Kidney (tissue), 14 donors: Measurements from ENCODE around the gene IGSF8. TPM values are rescaled to one million over a fixed set of nuclear protein-coding genes. Genes with fewer than 3 reads are reported as not detected.

ENCODE experiments used
- DNase-seq, 5 donors: peaks; one replicate each; pipeline ENCODE4 v3.0.0-alpha.2; 2013 to 2020
- FAIRE-seq: peaks from 2 replicates; lab custom pipeline; 2012; peaks lifted over from hg19 to GRCh38; lab: Jason Lieb, UNC
- H3K27ac ChIP-seq, 2 donors: one replicate each; pipeline ENCODE4 v1.7.0; 2013; ENCODE audit warnings: low read depth in 2 of 2, low read length in 2 of 2, inconsistent platforms in 1 of 2
- H3K27me3 ChIP-seq: one replicate; pipeline ENCODE4 v1.7.1; 2013; ENCODE audit warnings: low read length, inconsistent platforms; ENCODE audit not compliant: control insufficient read depth, insufficient read depth
- H3K36me3 ChIP-seq, 3 donors: one replicate each; pipeline versions ENCODE4 v1.7.0 to v1.7.1; 2013; ENCODE audit warnings: low read length in 3 of 3, control low read depth in 1 of 3, inconsistent platforms in 1 of 3; ENCODE audit not compliant: insufficient read depth in 3 of 3, control insufficient read depth in 2 of 3
- H3K4me1 ChIP-seq, 3 donors: one replicate each; pipeline versions ENCODE4 v1.7.0 to v1.7.1; 2013; ENCODE audit warnings: low read length in 3 of 3, inconsistent platforms in 1 of 3, low read depth in 1 of 3; ENCODE audit not compliant: control insufficient read depth in 2 of 3, insufficient read depth in 2 of 3
- H3K4me3 ChIP-seq, 3 donors: one replicate each; pipeline versions ENCODE4 v1.7.0 to v1.8.1; 2013; ENCODE audit warnings: low read length in 3 of 3, control low read depth in 1 of 3, inconsistent platforms in 1 of 3
- H3K9ac ChIP-seq, 3 donors: one replicate each; pipeline versions ENCODE4 v1.7.0 to v1.7.1; 2013; ENCODE audit warnings: low read length in 3 of 3, control low read depth in 1 of 3, inconsistent platforms in 1 of 3
- H3K9me3 ChIP-seq, 3 donors: one replicate each; pipeline versions ENCODE4 v1.7.0 to v1.7.1; 2013; ENCODE audit warnings: low read length in 3 of 3, control low read depth in 1 of 3, inconsistent platforms in 1 of 3; ENCODE audit not compliant: control insufficient read depth in 2 of 3, insufficient read depth in 1 of 3
- CTCF ChIP-seq: IDR thresholded peaks from 3 replicates; pipeline ENCODE4 v1.5.1; 2012; ENCODE audit warnings: mild to moderate bottlenecking, moderate library complexity, borderline replicate concordance; ENCODE audit not compliant: insufficient read depth; ENCODE audit errors: extremely low read depth
- intact Hi-C: fragments of 100-400 bp; cut with DNase I; formaldehyde crosslinking; loops from one replicate; pipeline ENCODE4 v1.11.1; 2022
- polyA plus RNA-seq: library from polyadenylated mRNA; stranded (reverse); fragments of 350-450 nt; fragmentation: Illumina TruSeq; extraction: RNeasy Lipid Tissue Mini Kit (QIAGEN cat#74804); gene quantifications from one replicate; pipeline ENCODE4 v1.2.3, GENCODE V29; 2014; ENCODE audit warnings: low read depth, low replicate concordance; ENCODE audit not compliant: insufficient read depth
- total RNA-seq: library from RNA; stranded (reverse); fragmentation: NEBNext Ultra II Directional; extraction: Animal tissue kit (Norgen Biotek cat#: 25700); gene quantifications from one replicate; pipeline ENCODE4 v1.2.1, GENCODE V29; 2021
- donor health status: control.
- donor health status: control.
- donor health status: control.
- donor health status: control.
- donor health status: control.
- donor health status: DM: yes; HTN: yes; CAD: no.
- donor health status: Normal renal cell carcinoma (clear cell type).

IGSF8 gene
- total and polyA plus RNA-seq, 2 donors from 2014 or later: 40.9 to 47.0 TPM

GRCh38 chr1:160080381-160081100 is 17.9 kb downstream of the IGSF8 start:
- peaks cover 0 to 6% (median 0%) of the 10 kb centered on the region in 3 donors for H3K4me1 ChIP-seq
- peak in 1 of 5 donors; percentile 14 for DNase-seq
- no peak for FAIRE-seq
- intact Hi-C loops: no loop called here
- H3K27ac ChIP-seq: no peak overlapping the region
- H3K9me3 ChIP-seq: no peaks in the 10 kb centered on the region
- TF ChIP-seq CTCF: no peak
- H3K4me3 ChIP-seq: no peak overlapping the region
- no peak overlapping the region for H3K9ac ChIP-seq
- H3K36me3 ChIP-seq: no peaks in the 10 kb centered on the region
- peaks cover 14% of the 10 kb centered on the region for H3K27me3 ChIP-seq

DNA sequence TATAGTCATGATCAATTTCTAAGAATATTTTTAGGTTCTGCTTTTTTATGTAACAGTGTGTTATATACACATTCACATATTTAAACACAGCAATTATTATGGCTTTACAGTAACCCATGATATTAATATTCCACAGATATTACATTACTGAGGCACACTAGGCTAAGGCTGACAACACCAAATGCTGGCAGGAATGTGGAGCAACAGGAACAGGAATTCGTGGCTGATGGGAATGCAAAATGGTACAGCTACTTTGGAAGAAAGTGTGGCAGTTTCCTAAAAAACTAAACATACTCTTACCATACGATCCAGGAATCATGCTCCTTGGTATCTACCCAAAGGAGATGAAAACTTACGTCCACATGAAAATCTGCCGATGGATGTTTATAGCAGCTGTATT is 19.0 kb downstream of the IGSF8 start:
- H3K9ac ChIP-seq: no peak overlapping the region
- no peak for TF ChIP-seq CTCF
- no peak for FAIRE-seq
- H3K27me3 ChIP-seq: peaks cover 14% of the 10 kb centered on the region
- no peaks in the 10 kb centered on the region for H3K9me3 ChIP-seq
- H3K27ac ChIP-seq: no peak overlapping the region
- intact Hi-C loops: no loop called here
- no peak overlapping the region for H3K4me3 ChIP-seq
- no peaks in the 10 kb centered on the region for H3K36me3 ChIP-seq
- H3K4me1 ChIP-seq: peaks cover 0 to 6% (median 0%) of the 10 kb centered on the region in 3 donors
- DNase-seq: peak in 1 of 5 donors; percentile 5

GRCh38 chr1:160078512-160079195 is 19.8 kb downstream of the IGSF8 start:
- H3K9me3 ChIP-seq: no peaks in the 10 kb centered on the region
- peaks cover 14% of the 10 kb centered on the region for H3K27me3 ChIP-seq
- peak; percentile 58 for TF ChIP-seq CTCF
- H3K4me3 ChIP-seq: no peak overlapping the region
- H3K27ac ChIP-seq: no peak overlapping the region
- H3K4me1 ChIP-seq: no peaks in the 10 kb centered on the region
- peak in 2 of 5 donors; percentile 41 to 50 for DNase-seq
- H3K9ac ChIP-seq: no peak overlapping the region
- no peaks in the 10 kb centered on the region for H3K36me3 ChIP-seq
- intact Hi-C loops: no loop called here
- no peak for FAIRE-seq
